ENCODE measurements around the gene RRP8. TPM values are rescaled to one million over a fixed set of nuclear protein-coding genes. Genes with fewer than 3 reads are reported as not detected.

RRP8 gene
- total and polyA plus RNA-seq, 12 donors = 9.4 to 34.8 (median 22.3) TPM

GRCh38 chr11:6623391-6624363, 20.3 kb upstream of the RRP8 start:
- Histone ChIP-seq H3K27ac (no peak overlapping the region), H3K27me3 (no peaks in the 10 kb centered on the region), H3K36me3 (replicated peaks in 1 of 2) (no peaks in the 10 kb centered on the region), H3K4me3 (no peak overlapping the region), H3K9me3 (replicated peaks in 1 of 3) (no peaks in the 10 kb centered on the region), H3K4me1 (replicated peaks in 1 of 2) (peaks cover 0 to 5% of the 10 kb centered on the region in 2 donors)
- intact Hi-C loops (cut with DNase I) = no loop called here
- TF ChIP-seq POLR2A (IDR thresholded peaks at IDR 0.05) (no peak), CTCF (IDR thresholded peaks at IDR 0.05) (no peak)
- DNase-seq = peak in 1 of 7 donors; percentile 10
- 83 to 91% (median 88%) methylated on average over 14 to 31 of the region's 31 CpGs for WGBS, 4 donors

- 81 to 94% (median 87%) methylated on average over 5 to 24 of the region's 24 CpGs for WGBS, 4 donors
- Histone ChIP-seq H3K27me3 (no peaks in the 10 kb centered on the region), H3K9me3 (replicated peaks in 1 of 3) (no peaks in the 10 kb centered on the region), H3K4me1 (replicated peaks in 1 of 2) (peaks cover 5 to 10% of the 10 kb centered on the region in 2 donors), H3K36me3 (replicated peaks in 1 of 2) (no peaks in the 10 kb centered on the region), H3K27ac (no peak overlapping the region), H3K4me3 (no peak overlapping the region)
- TF ChIP-seq POLR2A (IDR thresholded peaks at IDR 0.05) = no peak
- no peak for TF ChIP-seq CTCF (IDR thresholded peaks at IDR 0.05)
- intact Hi-C loops (cut with DNase I) = no loop called here
- DNase-seq = peak in 1 of 7 donors; percentile 15
Measured at GRCh38 chr11:6622261-6623171, 19.1 kb upstream of the RRP8 start.

GRCh38 chr11:6621711-6622211, 18.3 kb upstream of the RRP8 start:
- H3K36me3 ChIP-seq (replicated peaks in 1 of 2) = peaks cover 0 to 2% of the 10 kb centered on the region in 2 donors
- no peak overlapping the region for H3K4me3 ChIP-seq
- no peaks in the 10 kb centered on the region for H3K9me3 ChIP-seq (replicated peaks in 1 of 3)
- DNase-seq = no peak
- intact Hi-C loops (cut with DNase I) = no loop called here
- no peaks in the 10 kb centered on the region for H3K27me3 ChIP-seq
- H3K27ac ChIP-seq = no peak overlapping the region
- 88 to 93% (median 89%) methylated on average over 11 to 16 of the region's 16 CpGs for WGBS, 4 donors
- H3K4me1 ChIP-seq (replicated peaks in 1 of 2) = peaks cover 6 to 18% of the 10 kb centered on the region in 2 donors
- TF ChIP-seq CTCF (IDR thresholded peaks at IDR 0.05) (no peak), POLR2A (IDR thresholded peaks at IDR 0.05) (no peak)

- intact Hi-C loops (cut with DNase I) = no loop called here
- no peak overlapping the region for H3K4me3 ChIP-seq
- peaks cover 0 to 14% of the 10 kb centered on the region in 2 donors for H3K36me3 ChIP-seq (replicated peaks in 1 of 2)
- H3K9me3 ChIP-seq (replicated peaks in 1 of 3) = no peaks in the 10 kb centered on the region
- H3K27me3 ChIP-seq = no peaks in the 10 kb centered on the region
- 34 to 82% (median 79%) methylated on average over 1 of the region's 1 CpG for WGBS, 4 donors
- DNase-seq = peak in 1 of 7 donors; percentile 13
- no peak for TF ChIP-seq POLR2A (IDR thresholded peaks at IDR 0.05)
- TF ChIP-seq CTCF (IDR thresholded peaks at IDR 0.05) = no peak
- H3K27ac ChIP-seq = no peak overlapping the region
- H3K4me1 ChIP-seq (replicated peaks in 1 of 2) = peaks cover 6 to 19% of the 10 kb centered on the region in 2 donors
Measured at GRCh38 chr11:6620636-6621035, 17.2 kb upstream of the RRP8 start.
